ENCODE measurements around the gene LINC00237.

The LINC00237 gene

DNA sequence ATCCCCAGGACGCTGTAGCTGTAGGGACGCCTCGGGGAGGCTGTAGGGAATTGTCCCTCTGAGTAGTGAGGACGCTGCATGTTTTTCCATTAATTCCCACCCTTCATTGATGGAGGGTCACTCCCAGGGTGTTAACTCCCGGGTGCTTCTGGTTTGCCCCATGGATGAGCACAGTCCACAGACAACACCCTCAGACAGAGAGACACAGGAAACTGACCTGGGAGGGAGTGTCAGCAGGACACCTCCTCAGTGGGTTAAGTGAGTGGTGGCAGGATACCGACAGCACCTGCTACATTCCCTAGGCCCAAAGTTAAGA is 53.5 kb downstream of the LINC00237 start:
- Histone ChIP-seq H3K4me3 (replicated peaks; ENCODE audit: insufficient read depth, low read length) (no peak overlapping the region), H3K27ac (replicated peaks) (no peak overlapping the region), H3K27me3 (ENCODE audit: insufficient read depth, poor library complexity, severe bottlenecking) (peaks cover 3% of the 10 kb centered on the region)
- TF ChIP-seq, protein P1, sequence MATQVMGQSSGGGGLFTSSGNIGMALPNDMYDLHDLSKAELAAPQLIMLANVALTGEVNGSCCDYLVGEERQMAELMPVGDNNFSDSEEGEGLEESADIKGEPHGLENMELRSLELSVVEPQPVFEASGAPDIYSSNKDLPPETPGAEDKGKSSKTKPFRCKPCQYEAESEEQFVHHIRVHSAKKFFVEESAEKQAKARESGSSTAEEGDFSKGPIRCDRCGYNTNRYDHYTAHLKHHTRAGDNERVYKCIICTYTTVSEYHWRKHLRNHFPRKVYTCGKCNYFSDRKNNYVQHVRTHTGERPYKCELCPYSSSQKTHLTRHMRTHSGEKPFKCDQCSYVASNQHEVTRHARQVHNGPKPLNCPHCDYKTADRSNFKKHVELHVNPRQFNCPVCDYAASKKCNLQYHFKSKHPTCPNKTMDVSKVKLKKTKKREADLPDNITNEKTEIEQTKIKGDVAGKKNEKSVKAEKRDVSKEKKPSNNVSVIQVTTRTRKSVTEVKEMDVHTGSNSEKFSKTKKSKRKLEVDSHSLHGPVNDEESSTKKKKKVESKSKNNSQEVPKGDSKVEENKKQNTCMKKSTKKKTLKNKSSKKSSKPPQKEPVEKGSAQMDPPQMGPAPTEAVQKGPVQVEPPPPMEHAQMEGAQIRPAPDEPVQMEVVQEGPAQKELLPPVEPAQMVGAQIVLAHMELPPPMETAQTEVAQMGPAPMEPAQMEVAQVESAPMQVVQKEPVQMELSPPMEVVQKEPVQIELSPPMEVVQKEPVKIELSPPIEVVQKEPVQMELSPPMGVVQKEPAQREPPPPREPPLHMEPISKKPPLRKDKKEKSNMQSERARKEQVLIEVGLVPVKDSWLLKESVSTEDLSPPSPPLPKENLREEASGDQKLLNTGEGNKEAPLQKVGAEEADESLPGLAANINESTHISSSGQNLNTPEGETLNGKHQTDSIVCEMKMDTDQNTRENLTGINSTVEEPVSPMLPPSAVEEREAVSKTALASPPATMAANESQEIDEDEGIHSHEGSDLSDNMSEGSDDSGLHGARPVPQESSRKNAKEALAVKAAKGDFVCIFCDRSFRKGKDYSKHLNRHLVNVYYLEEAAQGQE (IDR thresholded peaks at IDR 0.05; ENCODE audit: insufficient replicate concordance, low read depth) = no peak
- TF ChIP-seq, protein P2, sequence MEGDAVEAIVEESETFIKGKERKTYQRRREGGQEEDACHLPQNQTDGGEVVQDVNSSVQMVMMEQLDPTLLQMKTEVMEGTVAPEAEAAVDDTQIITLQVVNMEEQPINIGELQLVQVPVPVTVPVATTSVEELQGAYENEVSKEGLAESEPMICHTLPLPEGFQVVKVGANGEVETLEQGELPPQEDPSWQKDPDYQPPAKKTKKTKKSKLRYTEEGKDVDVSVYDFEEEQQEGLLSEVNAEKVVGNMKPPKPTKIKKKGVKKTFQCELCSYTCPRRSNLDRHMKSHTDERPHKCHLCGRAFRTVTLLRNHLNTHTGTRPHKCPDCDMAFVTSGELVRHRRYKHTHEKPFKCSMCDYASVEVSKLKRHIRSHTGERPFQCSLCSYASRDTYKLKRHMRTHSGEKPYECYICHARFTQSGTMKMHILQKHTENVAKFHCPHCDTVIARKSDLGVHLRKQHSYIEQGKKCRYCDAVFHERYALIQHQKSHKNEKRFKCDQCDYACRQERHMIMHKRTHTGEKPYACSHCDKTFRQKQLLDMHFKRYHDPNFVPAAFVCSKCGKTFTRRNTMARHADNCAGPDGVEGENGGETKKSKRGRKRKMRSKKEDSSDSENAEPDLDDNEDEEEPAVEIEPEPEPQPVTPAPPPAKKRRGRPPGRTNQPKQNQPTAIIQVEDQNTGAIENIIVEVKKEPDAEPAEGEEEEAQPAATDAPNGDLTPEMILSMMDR (IDR thresholded peaks at IDR 0.05; ENCODE audit: insufficient read depth, low read length) = no peak
- TF ChIP-seq SPI1 (IDR thresholded peaks at IDR 0.05; ENCODE audit: borderline replicate concordance, low read depth) = no peak
- no peak for TF ChIP-seq POLR2AphosphoS5 (IDR thresholded peaks at IDR 0.05; ENCODE audit: low read depth)
- no peak for TF ChIP-seq GABPA (IDR thresholded peaks at IDR 0.05; ENCODE audit: low read depth)
- no peak for DNase-seq (ENCODE audit: low read depth in 1 of 2, low spot score in 1 of 2)

DNA sequence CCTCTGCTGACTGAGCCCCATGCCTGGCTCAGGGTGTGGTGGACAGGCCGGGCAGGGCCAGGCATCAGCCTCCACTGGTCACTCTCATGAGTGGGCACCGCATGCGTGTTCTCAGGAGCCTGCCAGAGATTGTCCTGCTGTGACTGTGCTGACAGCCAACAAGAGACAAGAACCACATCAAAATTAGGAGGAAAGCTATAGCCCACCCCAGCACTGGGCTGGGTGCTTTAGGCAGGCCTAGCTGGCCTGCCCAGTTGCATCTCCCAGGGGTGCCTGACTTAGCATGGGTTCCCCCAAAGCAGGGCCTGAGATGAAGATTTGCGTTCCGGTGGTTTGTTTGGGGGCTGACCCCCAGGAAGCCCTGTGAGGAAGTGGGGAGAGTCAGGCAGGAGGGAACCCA is 53.9 kb downstream of the LINC00237 start:
- H3K27me3 ChIP-seq (ENCODE audit: insufficient read depth, poor library complexity, severe bottlenecking) = peaks cover 2% of the 10 kb centered on the region
- TF ChIP-seq POLR2AphosphoS5 (IDR thresholded peaks at IDR 0.05; ENCODE audit: low read depth) (no peak), GABPA (IDR thresholded peaks at IDR 0.05; ENCODE audit: low read depth) (no peak), SPI1 (IDR thresholded peaks at IDR 0.05; ENCODE audit: borderline replicate concordance, low read depth) (no peak)
- TF ChIP-seq, protein P2 (IDR thresholded peaks at IDR 0.05; ENCODE audit: insufficient read depth, low read length) = no peak
- TF ChIP-seq, protein P1 (IDR thresholded peaks at IDR 0.05; ENCODE audit: insufficient replicate concordance, low read depth) = no peak
- H3K4me3 ChIP-seq (replicated peaks; ENCODE audit: insufficient read depth, low read length) = no peak overlapping the region
- no peak overlapping the region for H3K27ac ChIP-seq (replicated peaks)
- no peak for DNase-seq (ENCODE audit: low read depth in 1 of 2, low spot score in 1 of 2)

DNA sequence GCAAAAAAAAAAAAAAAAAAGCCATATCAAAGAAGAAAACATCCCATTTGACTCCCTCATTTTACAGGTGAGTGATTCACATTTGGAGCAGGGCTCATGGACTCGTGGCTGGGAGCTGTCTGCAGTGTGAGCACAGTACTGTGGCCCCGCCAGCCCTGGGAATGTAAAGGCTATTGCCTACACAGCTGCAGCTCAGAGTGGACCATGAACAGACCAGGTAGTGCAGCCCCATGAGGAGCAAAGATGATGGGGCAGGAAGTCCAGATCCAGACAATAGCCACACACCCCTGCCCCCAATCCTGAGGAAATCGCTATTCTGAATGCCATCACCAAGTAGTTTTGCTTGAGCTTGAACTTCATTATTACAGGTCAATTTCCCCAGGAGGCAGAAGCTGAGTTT is 55.4 kb downstream of the LINC00237 start:
- TF ChIP-seq GABPA (IDR thresholded peaks at IDR 0.05; ENCODE audit: low read depth) = no peak
- TF ChIP-seq SPI1 (IDR thresholded peaks at IDR 0.05; ENCODE audit: borderline replicate concordance, low read depth) = no peak
- TF ChIP-seq, protein P1 (IDR thresholded peaks at IDR 0.05; ENCODE audit: insufficient replicate concordance, low read depth) = no peak
- TF ChIP-seq POLR2AphosphoS5 (IDR thresholded peaks at IDR 0.05; ENCODE audit: low read depth) = no peak
- TF ChIP-seq, protein P2 (IDR thresholded peaks at IDR 0.05; ENCODE audit: insufficient read depth, low read length) = no peak
- H3K4me3 ChIP-seq (replicated peaks; ENCODE audit: insufficient read depth, low read length) = no peak overlapping the region
- H3K27me3 ChIP-seq (ENCODE audit: insufficient read depth, poor library complexity, severe bottlenecking) = no peaks in the 10 kb centered on the region
- no peak overlapping the region for H3K27ac ChIP-seq (replicated peaks)
- no peak for DNase-seq (ENCODE audit: low read depth in 1 of 2, low spot score in 1 of 2)
